KG1 (cell line): Measurements from ENCODE around the gene LCN15.
A peak's percentile ranks its signal among the peaks of the same experiment; 100 is the strongest.
"Not testable (repeated sequence)": the region's sequence is repeated elsewhere in the genome, so short reads cannot be mapped to it uniquely, and the experiment has no call there.

Experiments
- DNase-seq: peaks from one replicate; lab custom pipeline; 2025; lab: John Stamatoyannopoulos, UW

LCN15 gene

GRCh38 chr9:136722093-136722968 lies 42.0 kb downstream of the LCN15 start:
- DNase-seq: no peak

- no peak for DNase-seq
These were observed 42.8 kb downstream of the LCN15 start for GRCh38 chr9:136721339-136722092.

GRCh38 chr9:136720898-136721338 lies 43.4 kb downstream of the LCN15 start:
- DNase-seq: no peak

- no peak for DNase-seq
These were observed 43.9 kb downstream of the LCN15 start for GRCh38 chr9:136720251-136720897.

GRCh38 chr9:136719195-136719880 lies 45.0 kb downstream of the LCN15 start:
- no peak for DNase-seq

- DNase-seq: no peak
These were observed 45.7 kb downstream of the LCN15 start for GRCh38 chr9:136718345-136719194.

GRCh38 chr9:136717399-136717798 lies 46.9 kb downstream of the LCN15 start:
- no peak for DNase-seq

- DNase-seq: no peak
These were observed 49.4 kb downstream of the LCN15 start for GRCh38 chr9:136714893-136715274.

GRCh38 chr9:136714096-136714892 lies 50.0 kb downstream of the LCN15 start:
- no peak for DNase-seq

GRCh38 chr9:136713550-136713949 lies 50.8 kb downstream of the LCN15 start:
- DNase-seq: no peak

GRCh38 chr9:136712690-136713544 lies 51.4 kb downstream of the LCN15 start:
- DNase-seq: no peak

GRCh38 chr9:136711751-136712689 lies 52.3 kb downstream of the LCN15 start, which contains the start of gene DIPK1B:
TSS of gene DIPK1B (plus strand) at chr9:136712572. CDS start at chr9:136712666, 94 bp downstream.
- peak; percentile 29 for DNase-seq

GRCh38 chr9:136711219-136711648 lies 53.1 kb downstream of the LCN15 start:
- not testable (repeated sequence) for DNase-seq

GRCh38 chr9:136710543-136710942 lies 53.8 kb downstream of the LCN15 start:
- no peak for DNase-seq
